B cell (primary cell): ENCODE measurements around the gene IGFL3. TPM values are rescaled to one million over a fixed set of nuclear protein-coding genes. Genes with fewer than 3 reads are reported as not detected.

Experiments
- ATAC-seq: fragments of 200-7000 bp; cut with Tn5 transposase; one replicate; pipeline ENCODE4 v1.10.0; 2021; ENCODE audit warnings: low read depth, mild to moderate bottlenecking, moderate number of reproducible peaks, moderate library complexity
- CTCF ChIA-PET: fragments of 350-600 bp; sonication (Branson Sonifier 250); formaldehyde crosslinking; loops from one replicate; lab custom pipeline; 2021; ENCODE audit warnings: antibody characterized with exemption, inconsistent platforms; lab: Charles Lee
- POLR2A ChIA-PET: fragments of 350-600 bp; sonication (Branson Sonifier 250); formaldehyde crosslinking; loops from one replicate; lab custom pipeline; 2021; ENCODE audit warnings: antibody characterized with exemption; lab: Charles Lee
- DNase-seq: peaks from one replicate; pipeline ENCODE4 v3.0.0; 2013
- H2AFZ ChIP-seq: 2 replicates; pipeline ENCODE4 v1.6.1; 2012; ENCODE audit warnings: mild to moderate bottlenecking, low read depth, low read length; ENCODE audit not compliant: insufficient read depth, poor library complexity, severe bottlenecking
- H3K27ac ChIP-seq, 2 donors: 1 replicate in 1 of 2; 2 replicates in 1 of 2; pipeline ENCODE4 v1.5.1; 2012 to 2013; ENCODE audit warnings: low read length in 2 of 2, mild to moderate bottlenecking in 2 of 2, moderate library complexity in 1 of 2
- H3K27me3 ChIP-seq, 4 experiments: fragments of 200-600 bp in 1 of 4; sonication (generic) in 1 of 4; replicated peaks in 1 of 4; 1 replicate in 2 of 4; 2 replicates in 2 of 4; pipeline versions ENCODE4 v1.6.1 to v1.7.0; 2013 to 2016; ENCODE audit warnings: low read length in 3 of 4, mild to moderate bottlenecking in 2 of 4, mixed read lengths in 1 of 4, moderate library complexity in 1 of 4; ENCODE audit not compliant: insufficient read depth in 4 of 4, control insufficient read depth in 3 of 4; ENCODE audit errors: control extremely low read depth in 1 of 4
- H3K36me3 ChIP-seq, 2 experiments: replicated peaks in 1 of 2; 1 replicate in 1 of 2; 2 replicates in 1 of 2; pipeline versions ENCODE4 v1.6.1 to v1.7.1; 2013; ENCODE audit warnings: low read length in 1 of 2; ENCODE audit not compliant: insufficient read depth in 2 of 2, control insufficient read depth in 1 of 2; ENCODE audit errors: control extremely low read depth in 1 of 2, extremely low read depth in 1 of 2
- H3K4me1 ChIP-seq, 2 donors: fragments of 200-600 bp in 1 of 2; sonication (generic) in 1 of 2; 1 replicate in 1 of 2; 2 replicates in 1 of 2; pipeline versions ENCODE4 v1.5.1 to v1.6.1; 2013 to 2017; ENCODE audit warnings: low read length in 2 of 2; ENCODE audit not compliant: control insufficient read depth in 2 of 2, insufficient read depth in 2 of 2
- H3K4me2 ChIP-seq: replicated peaks from 2 replicates; pipeline ENCODE3; 2012; ENCODE audit warnings: mild to moderate bottlenecking, low read depth, low read length; ENCODE audit not compliant: poor library complexity, severe bottlenecking
- H3K4me3 ChIP-seq, 5 experiments: fragments of 200-600 bp in 1 of 5; sonication (generic) in 1 of 5; 1 replicate in 3 of 5; 2 replicates in 2 of 5; pipeline versions ENCODE4 v1.5.1 to v1.7.0; 2011 to 2016; ENCODE audit warnings: low read length in 4 of 5, mild to moderate bottlenecking in 4 of 5, low read depth in 2 of 5, control low read depth in 1 of 5, moderate library complexity in 1 of 5; ENCODE audit not compliant: insufficient read depth in 1 of 5; ENCODE audit errors: control extremely low read depth in 1 of 5, extremely low read depth in 1 of 5
- H3K79me2 ChIP-seq: fragments of 200-600 bp; sonication (generic); one replicate; pipeline ENCODE4 v1.6.0; 2016; ENCODE audit warnings: low read length; ENCODE audit not compliant: control insufficient read depth, insufficient read depth
- H3K9ac ChIP-seq: fragments of 200-600 bp; sonication (generic); 2 replicates; pipeline ENCODE4 v1.6.1; 2017; ENCODE audit warnings: mild to moderate bottlenecking, low read length, moderate library complexity
- H3K9me3 ChIP-seq, 3 donors: one replicate each; pipeline versions ENCODE4 v1.6.1 to v1.7.1; 2013; ENCODE audit warnings: low read length in 2 of 3; ENCODE audit not compliant: control insufficient read depth in 2 of 3, insufficient read depth in 1 of 3; ENCODE audit errors: control extremely low read depth in 1 of 3
- H4K20me1 ChIP-seq: 2 replicates; pipeline ENCODE4 v1.6.0; 2012; ENCODE audit warnings: mild to moderate bottlenecking, low read length; ENCODE audit not compliant: insufficient read depth, control insufficient read depth, poor library complexity, severe bottlenecking
- H3K27ac Mint-ChIP-seq: one replicate; pipeline ENCODE4 v1.8.0; 2021; ENCODE audit warnings: mixed read lengths
- H3K27me3 Mint-ChIP-seq: one replicate; pipeline ENCODE4 v1.8.0; 2021; ENCODE audit warnings: mixed read lengths
- H3K4me1 Mint-ChIP-seq: one replicate; pipeline ENCODE4 v1.8.0; 2021; ENCODE audit warnings: mixed read lengths
- H3K4me3 Mint-ChIP-seq: one replicate; pipeline ENCODE4 v1.8.0; 2021; ENCODE audit warnings: mixed read lengths
- H3K9me3 Mint-ChIP-seq: one replicate; pipeline ENCODE4 v1.8.0; 2022; ENCODE audit warnings: mixed read lengths; ENCODE audit not compliant: insufficient read depth
- EZH2 ChIP-seq: IDR thresholded peaks from 2 replicates; pipeline ENCODE4 v1.6.1; 2012; ENCODE audit warnings: borderline replicate concordance, low read depth, mild to moderate bottlenecking, moderate library complexity, low read length; ENCODE audit not compliant: insufficient read depth, poor library complexity, severe bottlenecking
- WGBS: methylation state at CpG from one replicate; pipeline ENCODE4 v1.1.5; 2013; ENCODE audit warnings: missing lambda C conversion rate; ENCODE audit not compliant: insufficient coverage; 5-methylcytosine and 5-hydroxymethylcytosine counted together
- intact Hi-C: fragments of 100-400 bp; cut with micrococcal nuclease; formaldehyde crosslinking; loops from one replicate; pipeline ENCODE4 v1.10.0; 2022
- polyA plus RNA-seq: library from polyadenylated mRNA; depleted of rRNA; stranded (reverse); fragments of >200 nt; gene quantifications from 2 replicates; pipeline ENCODE4 v1.2.3, GENCODE V29; 2012
- total RNA-seq, 2 donors: library from RNA; stranded (reverse); fragments of 120-200 nt in 1 of 2; gene quantifications; 1 replicate in 1 of 2; 2 replicates in 1 of 2; pipeline versions ENCODE4 v1.2.3 to v1.2.4, GENCODE V29; 2013 to 2022
- TF ChIP-seq, protein P1 (sequence below): fragments of 200-600 bp; IDR thresholded peaks from one replicate; pipeline ENCODE4 v1.8.0; 2022; ENCODE audit warnings: antibody characterized with exemption, mild to moderate bottlenecking

Gene IGFL3
- total and polyA plus RNA-seq, 2 donors (not counting 1 experiment from before 2014, with no cell fraction given), result not detected

DNA sequence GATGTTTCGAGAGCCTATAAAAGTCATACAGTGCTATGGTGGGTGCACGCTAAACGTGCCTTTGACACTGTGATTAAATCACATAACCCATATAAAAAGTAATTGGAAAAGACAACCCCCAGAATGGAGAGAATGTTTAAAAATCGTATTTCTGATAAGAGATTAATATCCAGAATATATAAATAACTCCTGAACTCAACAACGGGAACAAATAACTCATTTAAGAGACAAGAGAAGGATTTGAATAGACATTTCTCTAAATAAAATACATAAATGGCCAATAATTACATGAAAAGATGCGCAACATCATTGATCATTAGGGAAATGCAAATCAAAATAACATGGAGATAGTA is 46.7 kb downstream of the IGFL3 start:
- ATAC-seq (no peak), DNase-seq (no peak)
- H3K9me3 Mint-ChIP-seq, result no peaks in the 10 kb centered on the region
- H3K4me2 ChIP-seq, result no peak overlapping the region
- no peak for TF ChIP-seq EZH2
- TF ChIP-seq, protein P1, sequence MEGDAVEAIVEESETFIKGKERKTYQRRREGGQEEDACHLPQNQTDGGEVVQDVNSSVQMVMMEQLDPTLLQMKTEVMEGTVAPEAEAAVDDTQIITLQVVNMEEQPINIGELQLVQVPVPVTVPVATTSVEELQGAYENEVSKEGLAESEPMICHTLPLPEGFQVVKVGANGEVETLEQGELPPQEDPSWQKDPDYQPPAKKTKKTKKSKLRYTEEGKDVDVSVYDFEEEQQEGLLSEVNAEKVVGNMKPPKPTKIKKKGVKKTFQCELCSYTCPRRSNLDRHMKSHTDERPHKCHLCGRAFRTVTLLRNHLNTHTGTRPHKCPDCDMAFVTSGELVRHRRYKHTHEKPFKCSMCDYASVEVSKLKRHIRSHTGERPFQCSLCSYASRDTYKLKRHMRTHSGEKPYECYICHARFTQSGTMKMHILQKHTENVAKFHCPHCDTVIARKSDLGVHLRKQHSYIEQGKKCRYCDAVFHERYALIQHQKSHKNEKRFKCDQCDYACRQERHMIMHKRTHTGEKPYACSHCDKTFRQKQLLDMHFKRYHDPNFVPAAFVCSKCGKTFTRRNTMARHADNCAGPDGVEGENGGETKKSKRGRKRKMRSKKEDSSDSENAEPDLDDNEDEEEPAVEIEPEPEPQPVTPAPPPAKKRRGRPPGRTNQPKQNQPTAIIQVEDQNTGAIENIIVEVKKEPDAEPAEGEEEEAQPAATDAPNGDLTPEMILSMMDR, result no peak
- H3K27ac ChIP-seq, result no peak overlapping the region
- H3K27ac Mint-ChIP-seq, result no peak overlapping the region
- ChIA-PET CTCF (no interaction called here), POLR2A (no interaction called here)
- H3K27me3 ChIP-seq, result peaks cover 3 to 53% (median 47%) of the 10 kb centered on the region in 4 experiments
- H3K27me3 Mint-ChIP-seq, result peaks cover 79% of the 10 kb centered on the region
- no peaks in the 10 kb centered on the region for H3K4me1 Mint-ChIP-seq
- H3K9me3 ChIP-seq, result peaks cover 3 to 22% (median 6%) of the 10 kb centered on the region in 3 donors
- H3K4me3 ChIP-seq, result no peak overlapping the region
- no peak overlapping the region for H2AFZ ChIP-seq
- no peaks in the 10 kb centered on the region for H3K36me3 ChIP-seq
- H3K9ac ChIP-seq, result no peak overlapping the region
- intact Hi-C loops, result no loop called here
- WGBS, result no CpG with 5 or more reads among the region's 6 CpGs
- no peaks in the 10 kb centered on the region for H4K20me1 ChIP-seq
- peaks cover 4 to 7% of the 10 kb centered on the region in 2 donors for H3K4me1 ChIP-seq
- H3K79me2 ChIP-seq, result no peaks in the 10 kb centered on the region
- no peak overlapping the region for H3K4me3 Mint-ChIP-seq

DNA sequence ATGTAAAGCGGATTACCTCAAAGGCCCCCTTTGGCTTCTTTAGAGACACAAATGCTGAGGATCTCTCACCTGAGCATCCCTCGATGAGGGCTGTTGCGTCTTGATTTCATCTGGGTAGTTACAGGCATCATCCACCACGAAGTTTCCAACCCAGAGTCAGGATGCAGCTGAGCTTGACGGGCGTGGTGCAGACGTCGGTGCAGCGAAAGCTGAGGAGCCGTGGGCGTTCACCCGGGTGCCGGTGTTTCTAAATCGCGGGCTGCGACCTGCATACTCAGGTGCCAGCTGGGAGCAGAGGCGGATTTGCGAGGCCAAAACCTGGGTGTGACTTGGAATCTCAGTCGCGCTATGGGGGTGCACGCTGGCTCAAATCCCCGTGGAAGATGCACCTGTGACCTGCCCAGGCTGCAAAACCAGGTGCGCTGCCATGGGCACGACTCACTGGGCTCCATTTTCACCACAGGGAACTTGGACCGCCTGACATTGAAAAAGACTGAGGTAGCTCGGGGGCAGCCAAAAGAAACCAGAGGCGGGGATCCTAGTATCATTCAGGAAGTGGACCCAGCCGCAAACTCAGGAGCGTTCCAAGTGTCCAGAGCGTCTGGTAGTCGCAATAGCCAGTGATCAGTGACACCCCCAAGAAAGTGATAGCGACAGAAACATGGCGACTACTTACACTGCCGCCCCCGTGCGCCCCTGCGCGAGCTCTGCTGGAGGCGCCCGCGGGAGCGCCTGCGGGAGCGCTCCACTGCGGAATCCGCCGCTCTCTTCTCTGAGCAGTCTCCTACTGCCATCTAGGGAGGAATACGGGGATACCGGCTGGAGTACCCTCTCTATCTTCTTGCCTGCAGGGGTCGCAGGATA is 47.3 kb downstream of the IGFL3 start:
- ChIA-PET POLR2A (no interaction called here), CTCF (no interaction called here)
- Histone ChIP-seq H3K27ac (no peak overlapping the region), H3K4me3 (no peak overlapping the region), H3K27me3 (peaks cover 3 to 53% (median 47%) of the 10 kb centered on the region in 4 experiments), H3K9ac (no peak overlapping the region), H3K79me2 (no peaks in the 10 kb centered on the region), H3K9me3 (peaks cover 3 to 22% (median 6%) of the 10 kb centered on the region in 3 donors), H3K4me1 (peaks cover 4 to 7% of the 10 kb centered on the region in 2 donors), H2AFZ (no peak overlapping the region), H3K36me3 (no peaks in the 10 kb centered on the region), H3K4me2 (no peak overlapping the region), H4K20me1 (no peaks in the 10 kb centered on the region)
- intact Hi-C loops, result no loop called here
- Mint-ChIP-seq H3K4me3 (no peak overlapping the region), H3K4me1 (no peaks in the 10 kb centered on the region), H3K27me3 (peaks cover 79% of the 10 kb centered on the region), H3K27ac (no peak overlapping the region), H3K9me3 (no peaks in the 10 kb centered on the region)
- WGBS, result 10% methylated on average over 47 of the region's 50 CpGs
- TF ChIP-seq EZH2, result no peak
- TF ChIP-seq, protein P1, result peak; percentile 10
- DNase-seq (peak; percentile 19), ATAC-seq (no peak)
